Stimulated activated memory B cell treated with anti-CD40 and anti-IgM and Interleukin-4, amounts not matched to agents 10 μg/mL and 1 μg/mL and 100 μg/mL, for 72 hours (primary cell): Measurements from ENCODE around the gene KIF3A.

Experiments
- ATAC-seq: fragments of 150-1000 bp; cut with Tn5 transposase; 2 replicates; pipeline ENCODE4 v1.10.0; 2021
- H3K27ac Mint-ChIP-seq: one replicate; pipeline ENCODE4 v1.8.0; 2022; ENCODE audit warnings: mild to moderate bottlenecking, mixed read lengths
- H3K27me3 Mint-ChIP-seq: one replicate; pipeline ENCODE4 v1.8.0; 2022; ENCODE audit warnings: mixed read lengths
- H3K36me3 Mint-ChIP-seq: one replicate; pipeline ENCODE4 v1.8.0; 2022; ENCODE audit warnings: mixed read lengths
- H3K4me1 Mint-ChIP-seq: one replicate; pipeline ENCODE4 v1.8.0; 2022; ENCODE audit warnings: mixed read lengths
- H3K4me3 Mint-ChIP-seq: one replicate; pipeline ENCODE4 v1.8.0; 2022; ENCODE audit warnings: mild to moderate bottlenecking, moderate library complexity, mixed read lengths
- H3K9me3 Mint-ChIP-seq: one replicate; pipeline ENCODE4 v1.8.0; 2022; ENCODE audit warnings: mixed read lengths

The KIF3A gene

GRCh38 chr5:132673488-132673887 is 63.9 kb downstream of the KIF3A start:
- no peak overlapping the region for H3K27ac Mint-ChIP-seq
- peaks cover 7% of the 10 kb centered on the region for H3K4me1 Mint-ChIP-seq
- H3K9me3 Mint-ChIP-seq: peaks cover 3% of the 10 kb centered on the region
- H3K36me3 Mint-ChIP-seq: no peaks in the 10 kb centered on the region
- ATAC-seq: no peak
- no peaks in the 10 kb centered on the region for H3K27me3 Mint-ChIP-seq
- H3K4me3 Mint-ChIP-seq: no peak overlapping the region

DNA sequence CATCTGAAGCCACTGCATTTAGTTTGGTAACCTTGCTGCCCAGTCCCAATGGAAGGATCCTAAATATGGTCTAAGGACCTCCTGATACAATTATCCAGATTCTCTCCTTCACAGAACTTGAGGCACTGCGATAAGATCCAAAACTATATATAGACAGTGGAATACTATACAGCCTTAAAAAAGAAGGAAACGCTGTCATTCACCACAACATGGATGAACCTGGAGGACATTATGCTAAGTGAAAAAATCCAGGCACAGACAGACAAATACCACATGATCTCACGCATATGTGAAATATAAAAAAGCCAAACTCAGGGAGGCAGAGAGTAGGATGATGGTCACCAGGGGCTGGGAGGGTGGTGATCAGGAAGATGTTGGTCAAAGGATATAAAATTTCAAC is 66.3 kb downstream of the KIF3A start:
- H3K9me3 Mint-ChIP-seq: peaks cover 3% of the 10 kb centered on the region
- ATAC-seq: no peak
- no peak overlapping the region for H3K27ac Mint-ChIP-seq
- H3K36me3 Mint-ChIP-seq: no peaks in the 10 kb centered on the region
- no peak overlapping the region for H3K4me3 Mint-ChIP-seq
- peaks cover 14% of the 10 kb centered on the region for H3K27me3 Mint-ChIP-seq
- peaks cover 7% of the 10 kb centered on the region for H3K4me1 Mint-ChIP-seq

GRCh38 chr5:132669966-132670882 is 67.1 kb downstream of the KIF3A start:
- no peak for ATAC-seq

DNA sequence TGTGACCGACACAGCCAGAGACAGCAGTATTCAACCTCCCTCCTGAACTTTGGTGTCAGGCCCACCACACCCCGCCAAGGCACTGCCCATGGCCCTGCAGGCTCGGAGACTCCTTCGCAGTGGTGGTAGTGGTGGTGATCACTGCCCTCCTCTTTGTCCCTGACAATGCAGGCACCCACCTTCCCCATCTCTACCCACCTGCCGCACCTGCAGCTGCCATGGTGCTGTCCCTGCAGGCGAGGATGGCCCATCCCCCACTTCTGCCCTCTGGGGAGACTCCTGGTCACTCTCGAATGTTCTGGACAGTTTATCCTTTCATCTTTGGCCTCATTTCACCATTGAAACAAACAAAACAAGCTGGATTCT is 67.9 kb downstream of the KIF3A start:
- no peaks in the 10 kb centered on the region for H3K36me3 Mint-ChIP-seq
- peaks cover 3% of the 10 kb centered on the region for H3K9me3 Mint-ChIP-seq
- H3K27me3 Mint-ChIP-seq: peaks cover 14% of the 10 kb centered on the region
- no peak overlapping the region for H3K27ac Mint-ChIP-seq
- no peak overlapping the region for H3K4me3 Mint-ChIP-seq
- H3K4me1 Mint-ChIP-seq: peaks cover 3% of the 10 kb centered on the region
- no peak for ATAC-seq

More at GRCh38 chr5:132669966-132670882, 67.1 kb downstream of the KIF3A start:
- no peaks in the 10 kb centered on the region for H3K36me3 Mint-ChIP-seq
- no peak overlapping the region for H3K4me3 Mint-ChIP-seq
- H3K4me1 Mint-ChIP-seq: peaks cover 6% of the 10 kb centered on the region
- peaks cover 14% of the 10 kb centered on the region for H3K27me3 Mint-ChIP-seq
- peaks cover 3% of the 10 kb centered on the region for H3K9me3 Mint-ChIP-seq
- no peak overlapping the region for H3K27ac Mint-ChIP-seq

DNA sequence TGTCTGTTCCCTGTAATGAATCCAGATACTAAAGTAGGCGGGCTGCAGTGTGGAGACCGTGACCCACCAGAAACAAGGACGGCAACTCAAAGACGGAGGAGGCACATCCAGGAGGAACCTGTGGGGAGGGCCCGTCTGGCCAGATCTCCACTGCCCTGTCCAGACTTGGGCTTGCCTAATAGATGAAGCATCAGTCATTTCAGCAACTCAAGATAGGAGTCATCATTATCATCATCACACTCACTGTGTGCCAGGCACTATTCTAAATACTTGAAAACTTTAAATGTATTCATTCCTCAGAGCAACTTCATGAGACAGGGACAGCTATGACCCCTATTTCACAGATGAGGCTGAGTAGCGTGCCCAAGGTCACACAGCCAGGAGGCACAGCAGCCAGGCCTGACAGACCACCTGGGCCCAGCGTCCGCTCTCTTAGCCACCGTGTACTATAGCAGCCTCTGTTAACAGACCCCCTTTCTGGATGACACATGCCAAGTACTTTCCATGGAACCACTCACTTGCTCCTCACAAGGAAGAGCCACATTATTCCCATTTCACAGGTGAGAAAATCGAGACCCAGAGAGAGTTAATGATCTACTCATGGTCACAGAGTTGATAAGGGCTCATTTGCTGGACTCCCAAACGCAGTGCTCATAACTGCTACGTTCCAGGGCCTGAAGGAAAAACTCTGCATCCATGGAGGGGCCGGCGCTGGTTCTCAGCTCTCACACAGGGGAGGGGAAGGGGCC is 68.5 kb downstream of the KIF3A start:
- ATAC-seq: no peak
- Mint-ChIP-seq H3K9me3 (peaks cover 3% of the 10 kb centered on the region), H3K27ac (no peak overlapping the region), H3K4me3 (no peak overlapping the region), H3K27me3 (peaks cover 14% of the 10 kb centered on the region), H3K36me3 (no peaks in the 10 kb centered on the region), H3K4me1 (peaks cover 9% of the 10 kb centered on the region)

- H3K4me1 Mint-ChIP-seq: peaks cover 17% of the 10 kb centered on the region
- H3K27me3 Mint-ChIP-seq: peaks cover 14% of the 10 kb centered on the region
- ATAC-seq: no peak
- H3K9me3 Mint-ChIP-seq: peaks cover 3% of the 10 kb centered on the region
- no peak overlapping the region for H3K4me3 Mint-ChIP-seq
- no peaks in the 10 kb centered on the region for H3K36me3 Mint-ChIP-seq
- no peak overlapping the region for H3K27ac Mint-ChIP-seq
Measured at GRCh38 chr5:132667761-132668705, 69.3 kb downstream of the KIF3A start.

DNA sequence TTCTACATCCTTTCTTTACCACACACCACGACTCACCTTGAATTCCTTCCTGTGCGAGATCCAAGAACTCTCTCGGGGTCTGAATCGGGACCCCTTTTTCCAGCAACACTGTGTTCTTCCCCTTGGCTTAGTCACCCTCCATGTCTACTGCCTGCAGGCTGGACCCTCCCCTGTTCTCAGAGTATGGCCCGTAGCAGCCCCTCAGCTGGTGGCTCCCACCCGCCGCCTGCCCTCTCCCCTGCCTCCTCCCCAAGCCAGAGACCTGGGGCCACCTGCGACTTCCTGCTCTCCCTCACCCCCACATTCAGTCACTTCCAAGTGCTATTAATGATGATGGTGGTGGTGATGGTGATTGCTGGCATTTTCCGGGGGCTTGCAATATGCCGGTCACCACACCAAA is 70.0 kb downstream of the KIF3A start:
- H3K9me3 Mint-ChIP-seq: peaks cover 3% of the 10 kb centered on the region
- H3K4me3 Mint-ChIP-seq: no peak overlapping the region
- no peaks in the 10 kb centered on the region for H3K36me3 Mint-ChIP-seq
- no peak for ATAC-seq
- H3K4me1 Mint-ChIP-seq: peaks cover 25% of the 10 kb centered on the region
- H3K27ac Mint-ChIP-seq: no peak overlapping the region
- H3K27me3 Mint-ChIP-seq: peaks cover 14% of the 10 kb centered on the region

DNA sequence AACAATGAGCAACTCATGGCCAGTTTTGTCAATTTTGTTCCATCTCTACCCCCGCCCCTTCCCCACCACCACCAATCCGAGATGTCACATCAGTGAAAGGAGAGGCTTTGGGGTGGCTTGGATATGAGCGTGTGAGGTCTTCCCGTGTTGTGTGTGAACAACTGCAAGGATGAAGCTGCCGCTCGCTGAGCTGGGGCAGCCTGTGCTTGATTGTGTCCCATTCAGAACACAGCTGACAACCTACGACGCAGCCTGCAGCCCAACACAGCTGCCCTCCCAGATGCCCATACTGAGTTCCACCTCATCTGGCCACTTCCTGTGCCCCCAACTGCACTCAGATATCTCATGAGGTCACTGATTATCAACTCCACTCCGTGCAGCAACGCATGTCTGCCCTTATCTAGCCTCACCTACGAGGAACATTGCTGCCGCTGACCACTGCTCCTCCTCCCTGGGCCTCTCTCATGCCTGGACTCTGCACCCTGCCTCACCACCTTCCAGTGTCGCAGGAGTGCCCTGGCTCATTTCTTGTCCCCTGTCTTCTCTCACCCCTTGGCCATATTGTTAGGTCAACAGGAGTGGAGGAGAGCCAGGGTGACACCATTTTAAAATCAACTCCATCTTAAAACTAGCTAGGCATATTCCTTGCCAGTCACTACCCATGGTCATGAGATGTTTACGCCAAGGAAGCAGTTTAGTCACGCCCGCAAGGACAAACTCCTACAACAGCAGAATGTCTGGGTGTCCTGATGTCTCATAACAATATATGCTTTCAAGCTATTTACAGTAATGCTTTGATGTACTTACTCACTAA is 70.8 kb downstream of the KIF3A start:
- Mint-ChIP-seq H3K36me3 (no peaks in the 10 kb centered on the region), H3K27ac (no peak overlapping the region), H3K27me3 (peaks cover 14% of the 10 kb centered on the region), H3K4me1 (peaks cover 32% of the 10 kb centered on the region), H3K9me3 (peaks cover 3% of the 10 kb centered on the region), H3K4me3 (no peak overlapping the region)
- no peak for ATAC-seq

- H3K27me3 Mint-ChIP-seq: peaks cover 14% of the 10 kb centered on the region
- no peak for ATAC-seq
- peaks cover 41% of the 10 kb centered on the region for H3K4me1 Mint-ChIP-seq
- no peak overlapping the region for H3K4me3 Mint-ChIP-seq
- no peaks in the 10 kb centered on the region for H3K9me3 Mint-ChIP-seq
- no peak overlapping the region for H3K27ac Mint-ChIP-seq
- H3K36me3 Mint-ChIP-seq: no peaks in the 10 kb centered on the region
Measured at GRCh38 chr5:132665574-132666080, 71.7 kb downstream of the KIF3A start.

- no peak for ATAC-seq
- Mint-ChIP-seq H3K9me3 (no peaks in the 10 kb centered on the region), H3K36me3 (no peaks in the 10 kb centered on the region), H3K4me1 (peaks cover 50% of the 10 kb centered on the region), H3K27ac (peak overlapping the region; percentile 63), H3K4me3 (no peak overlapping the region), H3K27me3 (peaks cover 14% of the 10 kb centered on the region)
Measured at GRCh38 chr5:132664696-132665209, 72.6 kb downstream of the KIF3A start.

DNA sequence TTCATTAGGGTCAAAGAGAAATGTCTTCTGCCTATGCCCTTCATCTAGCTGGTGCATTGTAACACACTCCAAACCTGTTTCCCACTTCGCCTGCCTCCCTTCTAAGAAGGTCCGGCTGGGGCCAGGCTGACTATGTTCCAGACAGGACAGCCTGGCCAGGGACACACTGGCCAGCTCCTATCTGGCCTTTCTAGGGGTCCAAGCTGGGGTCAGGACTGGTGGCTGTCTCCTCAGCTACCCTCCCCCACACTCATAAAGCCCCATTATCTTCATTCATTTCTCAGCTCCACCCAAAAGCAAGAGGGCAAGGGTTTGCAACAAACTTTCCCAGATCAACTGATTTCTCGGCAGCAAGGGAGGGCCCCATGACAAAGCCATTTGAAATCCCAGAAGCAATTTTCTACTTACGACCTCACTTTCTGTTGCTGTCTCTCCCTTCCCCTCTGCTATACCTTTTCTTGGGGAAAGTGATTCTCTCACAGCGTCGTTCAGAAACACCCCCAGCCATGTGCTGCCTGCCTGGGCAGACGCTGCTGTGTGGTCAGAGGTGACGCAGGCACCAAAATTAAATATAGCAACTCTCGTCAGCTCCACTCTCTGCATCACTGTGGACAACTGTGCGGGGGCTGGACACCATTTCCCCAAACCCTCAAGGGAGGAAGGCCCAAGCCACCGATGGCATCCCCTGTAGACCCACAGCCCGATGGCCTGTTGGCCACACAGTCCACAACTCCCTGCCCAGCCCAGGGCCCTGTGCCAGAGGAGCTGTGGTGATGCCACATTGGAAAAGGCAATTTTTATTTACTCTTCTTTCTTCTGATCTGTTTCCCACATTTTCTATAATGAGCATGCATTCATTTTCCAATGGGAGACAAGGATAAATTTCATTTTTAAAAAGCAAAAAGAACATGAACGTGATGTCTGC is 73.3 kb downstream of the KIF3A start:
- Mint-ChIP-seq H3K27ac (peak overlapping the region; percentile 63), H3K9me3 (no peaks in the 10 kb centered on the region), H3K4me1 (peaks cover 50% of the 10 kb centered on the region), H3K4me3 (no peak overlapping the region), H3K27me3 (peaks cover 14% of the 10 kb centered on the region), H3K36me3 (no peaks in the 10 kb centered on the region)
- peak; percentile 34 for ATAC-seq

DNA sequence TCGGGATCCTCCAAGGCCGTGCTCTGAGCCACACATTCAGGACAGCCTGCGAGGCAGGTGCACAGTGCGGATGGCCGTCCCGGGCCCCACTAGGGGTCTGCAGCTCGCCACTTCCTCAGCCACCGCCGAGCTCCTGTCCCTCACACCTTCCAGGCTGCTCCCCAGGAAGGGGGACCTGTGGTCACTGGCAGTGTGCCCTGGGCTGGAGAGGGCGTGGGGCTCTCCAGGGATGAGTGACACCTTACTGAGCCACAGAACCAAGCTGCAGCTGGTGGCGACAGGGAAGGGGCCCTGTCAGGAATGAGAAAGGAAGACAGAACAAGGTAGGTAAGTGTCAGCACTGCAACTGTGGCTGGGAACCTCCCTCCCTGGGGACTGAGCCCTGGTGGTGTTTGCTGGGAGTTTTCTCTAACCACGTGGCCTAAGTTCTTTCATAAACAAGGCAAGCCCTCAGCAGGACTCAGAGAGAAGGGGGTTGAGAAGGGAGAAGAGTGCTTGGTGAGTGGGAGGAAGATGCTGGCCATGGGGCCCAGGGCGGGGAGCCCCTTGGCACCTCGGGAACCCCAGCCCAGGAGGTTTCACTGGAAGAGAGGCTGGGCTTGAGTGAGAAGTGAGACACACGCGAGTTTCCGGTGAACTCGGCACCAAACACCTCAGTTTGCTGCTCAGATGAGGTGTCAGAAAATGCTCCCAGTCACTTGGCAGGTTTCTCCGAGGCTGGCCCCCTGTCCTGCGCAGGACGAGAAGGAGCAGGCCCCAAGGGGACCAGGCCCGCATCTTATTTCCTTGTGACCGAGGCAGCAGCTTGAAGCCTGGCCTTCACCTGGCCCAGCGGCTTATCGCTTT is 74.2 kb downstream of the KIF3A start:
- peak; percentile 81 for ATAC-seq
- Mint-ChIP-seq H3K36me3 (no peaks in the 10 kb centered on the region), H3K9me3 (no peaks in the 10 kb centered on the region), H3K27me3 (peaks cover 16% of the 10 kb centered on the region), H3K27ac (peak overlapping the region; percentile 63), H3K4me1 (peaks cover 50% of the 10 kb centered on the region), H3K4me3 (peak overlapping the region; percentile 32)
